ENCODE results near the gene MYO1A. TPM values are rescaled to one million over a fixed set of nuclear protein-coding genes. Genes with fewer than 3 reads are reported as not detected.

Gene MYO1A
- total RNA-seq, 1 experiment from 2014 or later = 0.31 TPM

DNA sequence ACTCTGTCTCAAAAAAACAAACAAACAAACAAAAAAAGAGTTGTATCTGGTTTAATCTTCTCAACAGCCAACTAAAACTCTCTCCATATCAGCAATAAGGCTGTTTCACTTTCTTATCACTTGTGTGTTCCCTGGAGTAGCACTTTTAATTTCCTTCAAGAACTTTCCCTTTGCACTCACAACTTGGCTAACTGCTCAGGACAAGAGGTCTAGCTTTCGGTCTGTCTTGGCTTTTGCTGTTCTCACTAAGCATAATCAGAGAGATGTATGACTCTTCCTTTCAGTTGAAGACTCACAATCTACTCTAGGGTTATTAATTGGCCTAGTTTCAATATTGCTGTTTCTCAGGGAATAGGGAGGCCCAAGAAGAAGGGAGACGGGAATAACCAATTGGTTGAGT, 16.3 kb upstream of the MYO1A start:
- BruUV-seq (replicated peaks) = no TSS peak
- CTCF ChIA-PET = interaction anchor here (0.5 to 1.0 kb wide), 2 partner anchors 46 to 352 kb away, joined by 3 to 4 read pairs; no protein-coding TSS in a partner anchor
- intact Hi-C loops (cut with micrococcal nuclease; ENCODE audit: unreplicated experiment) = loop anchor here (5.0 kb wide), 1 partner anchor 116 kb away; no protein-coding TSS in a partner anchor
- no peak for TF ChIP-seq CTCF (IDR thresholded peaks at IDR 0.05; ENCODE audit: unreplicated experiment)
- Mint-ChIP-seq H3K9me3 (ENCODE audit: low read depth, unreplicated experiment) (no peaks in the 10 kb centered on the region), H3K27ac (ENCODE audit: unreplicated experiment) (no peak overlapping the region), H3K27me3 (ENCODE audit: unreplicated experiment) (no peaks in the 10 kb centered on the region), H3K36me3 (ENCODE audit: insufficient read depth, unreplicated experiment) (peaks cover 18% of the 10 kb centered on the region), H3K4me1 (ENCODE audit: low read depth, unreplicated experiment) (no peaks in the 10 kb centered on the region), H3K4me3 (ENCODE audit: low read depth, unreplicated experiment) (no peak overlapping the region)
- DNase-seq = no peak

- Mint-ChIP-seq H3K27ac (ENCODE audit: unreplicated experiment) (no peak overlapping the region), H3K4me3 (ENCODE audit: low read depth, unreplicated experiment) (no peak overlapping the region), H3K4me1 (ENCODE audit: low read depth, unreplicated experiment) (no peaks in the 10 kb centered on the region), H3K36me3 (ENCODE audit: insufficient read depth, unreplicated experiment) (peaks cover 13% of the 10 kb centered on the region), H3K27me3 (ENCODE audit: unreplicated experiment) (no peaks in the 10 kb centered on the region), H3K9me3 (ENCODE audit: low read depth, unreplicated experiment) (no peaks in the 10 kb centered on the region)
- BruUV-seq (replicated peaks) = no TSS peak
- DNase-seq = no peak
- intact Hi-C loops (cut with micrococcal nuclease; ENCODE audit: unreplicated experiment) = loop anchor here (2.0 kb wide), 1 partner anchor 307 kb away; no protein-coding TSS in a partner anchor
- TF ChIP-seq CTCF (IDR thresholded peaks at IDR 0.05; ENCODE audit: unreplicated experiment) = no peak
- CTCF ChIA-PET = interaction anchor here (0.6 kb wide), 1 partner anchor 307 kb away, joined by 3 read pairs; no protein-coding TSS in a partner anchor
Observed at GRCh38 chr12:57063991-57064685, 14.2 kb upstream of the MYO1A start.

GRCh38 chr12:57058454-57058853, 8.5 kb upstream of the MYO1A start:
- CTCF ChIA-PET = no interaction called here
- no peaks in the 10 kb centered on the region for H3K4me1 Mint-ChIP-seq (ENCODE audit: low read depth, unreplicated experiment)
- DNase-seq = no peak
- H3K27me3 Mint-ChIP-seq (ENCODE audit: unreplicated experiment) = no peaks in the 10 kb centered on the region
- peaks cover 17% of the 10 kb centered on the region for H3K36me3 Mint-ChIP-seq (ENCODE audit: insufficient read depth, unreplicated experiment)
- no peak overlapping the region for H3K4me3 Mint-ChIP-seq (ENCODE audit: low read depth, unreplicated experiment)
- H3K9me3 Mint-ChIP-seq (ENCODE audit: low read depth, unreplicated experiment) = no peaks in the 10 kb centered on the region
- no peak overlapping the region for H3K27ac Mint-ChIP-seq (ENCODE audit: unreplicated experiment)
- intact Hi-C loops (cut with micrococcal nuclease; ENCODE audit: unreplicated experiment) = no loop called here
- TF ChIP-seq CTCF (IDR thresholded peaks at IDR 0.05; ENCODE audit: unreplicated experiment) = no peak
- no TSS peak for BruUV-seq (replicated peaks)

DNA sequence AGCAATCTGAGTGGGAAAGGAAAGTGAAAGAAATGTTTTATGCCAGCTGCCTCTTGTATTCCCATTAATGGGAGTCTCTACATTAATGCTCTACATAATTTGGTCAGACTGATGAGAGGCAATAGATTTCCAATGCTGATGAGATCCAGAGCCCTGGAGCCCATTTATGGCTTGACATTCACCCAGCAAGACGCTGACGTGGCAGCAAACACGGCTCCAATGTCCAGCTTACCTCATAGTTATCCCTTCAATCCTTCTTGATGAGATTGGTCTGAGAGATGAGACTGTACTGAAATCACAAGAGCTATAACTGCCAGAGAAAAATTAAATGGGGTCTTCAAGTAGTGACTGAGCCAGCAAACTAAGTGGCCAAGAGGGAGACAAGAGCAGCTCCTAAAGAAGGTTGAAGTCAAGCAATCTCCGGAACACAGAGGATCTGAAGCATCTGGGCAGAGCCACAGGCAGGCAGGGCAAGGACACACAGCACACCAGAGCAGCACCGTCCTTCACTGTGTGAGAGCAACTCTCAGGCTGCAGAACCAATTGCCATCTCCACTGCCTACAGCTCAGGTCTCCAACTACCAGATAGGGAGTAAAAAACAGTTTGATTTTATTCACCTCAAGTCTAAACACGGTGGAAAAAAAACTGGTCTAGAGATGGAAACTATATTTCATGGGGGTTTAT, 7.3 kb upstream of the MYO1A start:
- Mint-ChIP-seq H3K4me3 (ENCODE audit: low read depth, unreplicated experiment) (no peak overlapping the region), H3K9me3 (ENCODE audit: low read depth, unreplicated experiment) (no peaks in the 10 kb centered on the region), H3K36me3 (ENCODE audit: insufficient read depth, unreplicated experiment) (peaks cover 9% of the 10 kb centered on the region), H3K4me1 (ENCODE audit: low read depth, unreplicated experiment) (no peaks in the 10 kb centered on the region), H3K27ac (ENCODE audit: unreplicated experiment) (no peak overlapping the region), H3K27me3 (ENCODE audit: unreplicated experiment) (no peaks in the 10 kb centered on the region)
- no peak for TF ChIP-seq CTCF (IDR thresholded peaks at IDR 0.05; ENCODE audit: unreplicated experiment)
- no peak for DNase-seq
- intact Hi-C loops (cut with micrococcal nuclease; ENCODE audit: unreplicated experiment) = no loop called here
- BruUV-seq (replicated peaks) = no TSS peak
- CTCF ChIA-PET = interaction anchor here (1.7 kb wide), 1 partner anchor 22 kb away, joined by 3 read pairs; no protein-coding TSS in a partner anchor
